Activated naive CD4-positive, alpha-beta T cell treated with anti-CD3 and anti-CD28 coated beads for 36 hours (primary cell): ENCODE data around the gene SHOC1. TPM values are rescaled to one million over a fixed set of nuclear protein-coding genes. Genes with fewer than 3 reads are reported as not detected.
"Not testable (repeated sequence)": the region's sequence is repeated elsewhere in the genome, so short reads cannot be mapped to it uniquely, and the experiment has no call there.

ENCODE experiments used
- CTCF ChIA-PET: fragments of 350-600 bp; sonication (Branson Sonifier 250); formaldehyde crosslinking; loops from one replicate; lab custom pipeline; 2021; ENCODE audit warnings: antibody characterized with exemption; lab: Charles Lee
- DNase-seq: peaks from one replicate; pipeline ENCODE4 v3.0.0-alpha.2; 2020
- H3K27ac Mint-ChIP-seq: one replicate; pipeline ENCODE4 v1.8.0; 2021; ENCODE audit warnings: mild to moderate bottlenecking, mixed read lengths
- H3K27me3 Mint-ChIP-seq: one replicate; pipeline ENCODE4 v1.8.0; 2021; ENCODE audit warnings: low read depth, mixed read lengths
- H3K36me3 Mint-ChIP-seq: one replicate; pipeline ENCODE4 v1.8.0; 2021; ENCODE audit warnings: low read depth, mixed read lengths
- H3K4me1 Mint-ChIP-seq: one replicate; pipeline ENCODE4 v1.8.0; 2021; ENCODE audit warnings: low read depth, mixed read lengths
- H3K4me3 Mint-ChIP-seq: one replicate; pipeline ENCODE4 v1.8.0; 2021; ENCODE audit warnings: mild to moderate bottlenecking, moderate library complexity, mixed read lengths
- H3K9me3 Mint-ChIP-seq: one replicate; pipeline ENCODE4 v1.8.0; 2021; ENCODE audit warnings: mixed read lengths
- intact Hi-C: fragments of 100-400 bp; cut with micrococcal nuclease; formaldehyde crosslinking; loops from one replicate; pipeline ENCODE4 v1.15.1; 2023
- total RNA-seq, 2 experiments: library from RNA; stranded (reverse); gene quantifications; one replicate each; pipeline ENCODE4 v1.2.3, GENCODE V29; 2021

Gene SHOC1
- total RNA-seq, 2 experiments from 2014 or later: not detected

- no peak overlapping the region for H3K4me3 Mint-ChIP-seq
- DNase-seq: no peak
- intact Hi-C loops: loop anchor here (5.0 kb wide), 1 partner anchor 152 kb away; no protein-coding TSS in a partner anchor
- H3K27ac Mint-ChIP-seq: no peak overlapping the region
- no peaks in the 10 kb centered on the region for H3K4me1 Mint-ChIP-seq
- H3K36me3 Mint-ChIP-seq: no peaks in the 10 kb centered on the region
- CTCF ChIA-PET: interaction anchor here (0.6 to 1.6 kb wide), 3 partner anchors 11 to 250 kb away, joined by 3 to 5 read pairs (median 3); no protein-coding TSS in a partner anchor
- no peaks in the 10 kb centered on the region for H3K9me3 Mint-ChIP-seq
- no peaks in the 10 kb centered on the region for H3K27me3 Mint-ChIP-seq
Measured at GRCh38 chr9:111825468-111826145, 30.9 kb upstream of the SHOC1 start.

DNA sequence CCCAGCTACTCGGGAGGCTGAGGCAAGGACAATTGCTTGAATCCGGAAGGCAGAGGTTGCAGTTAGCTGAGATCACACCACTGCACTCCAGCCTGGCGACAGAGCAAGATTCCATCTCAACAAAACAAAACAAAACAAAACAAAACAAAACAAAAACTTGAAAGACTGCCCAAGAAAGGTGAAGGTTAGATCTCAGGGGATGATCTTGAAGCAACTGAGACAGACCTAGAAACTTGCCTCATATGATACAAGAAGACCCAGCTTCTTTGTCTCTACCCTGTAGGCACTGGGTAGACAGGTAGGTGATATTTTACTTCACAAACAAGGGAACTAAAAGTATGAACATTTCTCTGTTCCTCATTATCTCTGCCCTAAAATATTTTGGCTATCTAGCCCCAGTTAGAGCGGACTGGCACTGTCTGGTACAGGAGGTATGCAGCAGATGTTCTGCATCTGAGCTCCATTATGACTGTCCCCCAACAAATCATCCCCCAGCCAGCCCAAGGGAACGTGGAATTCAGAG lies 26.3 kb upstream of the SHOC1 start:
- intact Hi-C loops: no loop called here
- Mint-ChIP-seq H3K27ac (no peak overlapping the region), H3K4me3 (no peak overlapping the region), H3K9me3 (no peaks in the 10 kb centered on the region), H3K36me3 (no peaks in the 10 kb centered on the region), H3K4me1 (no peaks in the 10 kb centered on the region), H3K27me3 (no peaks in the 10 kb centered on the region)
- CTCF ChIA-PET: interaction anchor here (0.7 kb wide), 1 partner anchor 254 kb away, joined by 4 read pairs; no protein-coding TSS in a partner anchor
- no peak for DNase-seq

DNA sequence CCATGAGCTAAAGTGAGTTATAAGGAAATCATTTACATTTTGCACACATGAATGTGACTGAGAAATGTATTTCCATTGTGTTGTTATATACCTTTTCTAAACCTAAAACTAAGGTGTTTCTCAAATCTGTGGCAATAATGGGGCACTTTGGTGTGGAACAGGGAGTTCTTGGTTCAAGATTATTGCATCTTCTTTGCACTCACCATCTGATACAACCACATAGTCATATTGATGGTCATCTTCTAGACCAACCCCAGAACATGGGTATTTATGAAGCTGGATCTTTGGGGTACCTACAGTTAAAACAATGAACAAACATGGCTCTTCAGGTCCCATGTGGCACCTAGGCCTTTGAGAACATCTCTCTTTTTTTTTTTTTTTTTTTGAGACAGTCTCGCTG lies 24.6 kb upstream of the SHOC1 start:
- intact Hi-C loops: no loop called here
- no peaks in the 10 kb centered on the region for H3K27me3 Mint-ChIP-seq
- no peak for DNase-seq
- no peaks in the 10 kb centered on the region for H3K36me3 Mint-ChIP-seq
- no peak overlapping the region for H3K4me3 Mint-ChIP-seq
- no peak overlapping the region for H3K27ac Mint-ChIP-seq
- CTCF ChIA-PET: interaction anchor here (0.6 to 0.7 kb wide), 3 partner anchors 13 to 690 kb away, joined by 3 to 4 read pairs (median 3); no protein-coding TSS in a partner anchor
- no peaks in the 10 kb centered on the region for H3K9me3 Mint-ChIP-seq
- H3K4me1 Mint-ChIP-seq: no peaks in the 10 kb centered on the region

- no peak overlapping the region for H3K4me3 Mint-ChIP-seq
- H3K9me3 Mint-ChIP-seq: no peaks in the 10 kb centered on the region
- no peaks in the 10 kb centered on the region for H3K36me3 Mint-ChIP-seq
- DNase-seq: no peak
- H3K4me1 Mint-ChIP-seq: no peaks in the 10 kb centered on the region
- no peak overlapping the region for H3K27ac Mint-ChIP-seq
- CTCF ChIA-PET: interaction anchor here (0.7 kb wide), 1 partner anchor 385 kb away, joined by 3 read pairs; no protein-coding TSS in a partner anchor
- intact Hi-C loops: no loop called here
- no peaks in the 10 kb centered on the region for H3K27me3 Mint-ChIP-seq
Measured at GRCh38 chr9:111815285-111816070, 20.7 kb upstream of the SHOC1 start.

DNA sequence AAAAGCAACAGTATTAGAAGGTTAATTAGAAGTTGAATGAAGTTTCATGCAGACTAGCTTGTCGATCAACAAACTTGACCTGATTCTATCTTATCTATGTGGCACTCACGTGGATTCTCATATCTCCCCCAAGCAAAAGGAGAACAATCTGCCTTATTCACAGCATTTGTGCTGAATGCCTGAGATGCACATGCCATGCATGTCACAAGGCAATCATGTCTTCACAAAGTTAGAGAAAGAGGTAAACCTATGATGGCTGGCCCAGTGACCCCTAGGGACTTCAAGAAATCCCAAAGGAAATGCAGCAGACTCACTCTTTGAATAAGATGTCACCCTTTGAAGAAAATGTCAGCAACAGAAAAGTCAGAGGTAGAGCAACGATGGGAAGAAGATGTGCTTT lies 17.6 kb upstream of the SHOC1 start:
- Mint-ChIP-seq H3K4me1 (no peaks in the 10 kb centered on the region), H3K27ac (no peak overlapping the region), H3K27me3 (no peaks in the 10 kb centered on the region), H3K36me3 (no peaks in the 10 kb centered on the region), H3K9me3 (no peaks in the 10 kb centered on the region), H3K4me3 (no peak overlapping the region)
- no peak for DNase-seq
- intact Hi-C loops: no loop called here
- CTCF ChIA-PET: no interaction called here

- CTCF ChIA-PET: interaction anchor here (1.0 kb wide), 1 partner anchor 44 kb away, joined by 4 read pairs; no protein-coding TSS in a partner anchor
- Mint-ChIP-seq H3K9me3 (no peaks in the 10 kb centered on the region), H3K4me1 (peaks cover 5% of the 10 kb centered on the region), H3K36me3 (no peaks in the 10 kb centered on the region), H3K4me3 (no peak overlapping the region), H3K27me3 (no peaks in the 10 kb centered on the region), H3K27ac (no peak overlapping the region)
- no peak for DNase-seq
- intact Hi-C loops: no loop called here
Measured at GRCh38 chr9:111810908-111811307, 16.2 kb upstream of the SHOC1 start.

GRCh38 chr9:111810415-111810814 lies 15.7 kb upstream of the SHOC1 start:
- CTCF ChIA-PET, H3K4me3 Mint-ChIP-seq, H3K36me3 Mint-ChIP-seq, DNase-seq, intact Hi-C loops, H3K27ac Mint-ChIP-seq, H3K4me1 Mint-ChIP-seq, H3K9me3 Mint-ChIP-seq, H3K27me3 Mint-ChIP-seq: not testable (repeated sequence)

DNA sequence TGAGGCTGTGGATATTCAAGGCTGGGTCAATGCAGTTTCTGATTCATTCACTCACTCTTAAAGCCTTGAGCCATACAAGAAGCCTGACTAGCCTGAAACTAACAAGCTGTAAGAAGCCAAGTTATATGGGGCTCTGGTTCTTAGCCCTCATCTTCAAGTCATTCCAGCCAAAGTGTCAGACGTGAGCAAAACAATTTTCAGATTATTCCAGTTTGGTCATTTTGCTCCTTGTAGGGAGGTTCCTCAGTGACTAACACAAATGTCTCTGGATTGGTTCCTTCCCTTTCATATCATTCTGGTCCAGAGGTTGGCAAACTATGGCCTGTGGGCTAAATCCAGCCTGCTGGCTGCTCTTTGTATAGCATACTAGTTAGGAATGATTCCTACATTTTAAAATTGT lies 12.5 kb upstream of the SHOC1 start:
- Mint-ChIP-seq H3K4me3 (no peak overlapping the region), H3K9me3 (no peaks in the 10 kb centered on the region), H3K27me3 (no peaks in the 10 kb centered on the region), H3K4me1 (peaks cover 32% of the 10 kb centered on the region), H3K27ac (no peak overlapping the region), H3K36me3 (no peaks in the 10 kb centered on the region)
- intact Hi-C loops: loop anchor here (5.0 kb wide), 1 partner anchor 90 kb away; the partner anchor contains the start of gene UGCG
- no peak for DNase-seq
- CTCF ChIA-PET: no interaction called here

DNA sequence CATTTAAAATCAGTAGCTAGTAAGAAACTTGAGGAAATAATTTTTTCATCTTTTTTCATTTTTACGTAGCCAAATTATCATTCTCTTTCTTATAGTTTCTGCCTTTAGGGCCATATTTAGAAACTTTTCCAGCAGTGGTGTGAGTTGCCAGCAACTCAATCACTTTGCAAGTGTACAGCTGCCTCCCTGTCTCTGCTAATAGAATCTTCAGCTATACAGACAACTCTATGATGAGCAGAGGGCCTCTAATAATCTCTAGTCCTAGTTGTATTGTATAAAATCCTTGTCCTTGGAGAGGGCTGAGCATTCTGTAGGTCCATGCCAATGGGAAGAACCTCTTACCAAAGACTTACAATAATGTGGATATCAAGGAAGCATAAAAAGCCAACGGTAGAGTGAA lies 11.5 kb upstream of the SHOC1 start:
- H3K36me3 Mint-ChIP-seq: no peaks in the 10 kb centered on the region
- CTCF ChIA-PET: interaction anchor here (0.5 to 1.2 kb wide), 2 partner anchors 113 to 268 kb away, joined by 4 read pairs; no protein-coding TSS in a partner anchor
- peaks cover 32% of the 10 kb centered on the region for H3K4me1 Mint-ChIP-seq
- DNase-seq: no peak
- H3K27me3 Mint-ChIP-seq: no peaks in the 10 kb centered on the region
- no peak overlapping the region for H3K4me3 Mint-ChIP-seq
- intact Hi-C loops: loop anchor here (5.0 kb wide), 1 partner anchor 91 kb away; the partner anchor contains the start of gene UGCG
- H3K27ac Mint-ChIP-seq: no peak overlapping the region
- H3K9me3 Mint-ChIP-seq: no peaks in the 10 kb centered on the region

GRCh38 chr9:111805830-111806241 lies 11.1 kb upstream of the SHOC1 start:
- CTCF ChIA-PET: interaction anchor here (0.5 to 1.2 kb wide), 2 partner anchors 113 to 269 kb away, joined by 4 read pairs; no protein-coding TSS in a partner anchor
- intact Hi-C loops: loop anchor here (2.0 to 5.0 kb wide), 4 partner anchors 23 to 187 kb away; partner anchors contain the start of gene UGCG

GRCh38 chr9:111805262-111805661 lies 10.5 kb upstream of the SHOC1 start:
- peaks cover 32% of the 10 kb centered on the region for H3K4me1 Mint-ChIP-seq
- no peak for DNase-seq
- no peak overlapping the region for H3K27ac Mint-ChIP-seq
- H3K27me3 Mint-ChIP-seq: no peaks in the 10 kb centered on the region
- H3K36me3 Mint-ChIP-seq: no peaks in the 10 kb centered on the region
- CTCF ChIA-PET: interaction anchor here (0.6 to 1.2 kb wide), 3 partner anchors 63 to 269 kb away, joined by 3 to 4 read pairs (median 3); no protein-coding TSS in a partner anchor
- no peak overlapping the region for H3K4me3 Mint-ChIP-seq
- no peaks in the 10 kb centered on the region for H3K9me3 Mint-ChIP-seq
- intact Hi-C loops: loop anchor here (2.0 to 5.0 kb wide), 4 partner anchors 24 to 188 kb away; partner anchors contain the start of gene UGCG

More at GRCh38 chr9:111805830-111806241, 11.1 kb upstream of the SHOC1 start:
- H3K4me1 Mint-ChIP-seq: peaks cover 32% of the 10 kb centered on the region
- no peaks in the 10 kb centered on the region for H3K9me3 Mint-ChIP-seq
- no peaks in the 10 kb centered on the region for H3K27me3 Mint-ChIP-seq
- DNase-seq: no peak
- H3K27ac Mint-ChIP-seq: no peak overlapping the region
- H3K36me3 Mint-ChIP-seq: no peaks in the 10 kb centered on the region
- H3K4me3 Mint-ChIP-seq: no peak overlapping the region

DNA sequence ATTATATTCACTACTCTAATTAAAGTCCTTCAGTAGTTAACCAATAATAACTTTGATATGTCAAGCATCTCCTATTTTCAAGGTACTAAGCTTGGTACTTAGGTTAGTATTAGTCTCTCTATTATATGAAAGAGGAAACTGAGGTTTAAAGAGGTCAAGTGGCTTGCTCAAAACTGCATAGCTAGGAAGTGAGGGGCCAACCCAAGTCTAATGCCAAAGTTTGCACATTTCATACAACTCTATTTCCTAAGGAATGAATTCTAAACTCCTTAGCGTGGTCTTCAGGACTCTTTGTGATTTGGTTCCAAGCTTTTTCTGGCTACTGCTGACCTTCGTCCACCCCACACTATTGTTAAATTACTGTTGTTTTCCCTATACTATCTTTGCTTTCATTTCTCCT lies 9.9 kb upstream of the SHOC1 start:
- DNase-seq: no peak
- intact Hi-C loops: loop anchor here (1.0 to 5.0 kb wide), 6 partner anchors 24 to 551 kb away; partner anchors contain the start of gene UGCG
- Mint-ChIP-seq H3K9me3 (no peaks in the 10 kb centered on the region), H3K4me3 (no peak overlapping the region), H3K4me1 (peaks cover 32% of the 10 kb centered on the region), H3K27ac (no peak overlapping the region), H3K36me3 (no peaks in the 10 kb centered on the region), H3K27me3 (no peaks in the 10 kb centered on the region)
- CTCF ChIA-PET: interaction anchor here (0.6 kb wide), 2 partner anchors 88 to 114 kb away, joined by 3 to 6 read pairs; no protein-coding TSS in a partner anchor
